ENCODE results near the gene TMC1.

GRCh38 chr9:72618811-72619210 is 97.4 kb downstream of the TMC1 start:
- TF ChIP-seq CTCF (IDR thresholded peaks at IDR 0.05; ENCODE audit: low read depth, low read length) (no peak), POLR2A (IDR thresholded peaks at IDR 0.05; ENCODE audit: extremely low read depth, insufficient read length) (no peak)

All from NB4 (cell line).